HepG2 (cell line): Measurements from ENCODE around the gene OR52N4. TPM values are rescaled to one million over a fixed set of nuclear protein-coding genes. Genes with fewer than 3 reads are reported as not detected.
"Not testable (repeated sequence)": the region's sequence is repeated elsewhere in the genome, so short reads cannot be mapped to it uniquely, and the experiment has no call there.

Experiments
- ATAC-seq: fragments of 200-7000 bp; cut with Tn5 transposase; 3 replicates; pipeline ENCODE4 v1.9.1; 2020; ENCODE audit warnings: mild to moderate bottlenecking, moderate library complexity
- BruUV-seq: library from RNA; stranded (reverse); fragments of 400-500 nt; replicated peaks from 2 replicates; lab custom pipeline; 2021; lab: Mats Ljungman, UMichigan
- CTCF ChIA-PET: fragments of 300-600 bp; formaldehyde crosslinking; extraction: SDS; loops from one replicate; lab custom pipeline; 2021; ENCODE audit warnings: low total read pairs, inconsistent platforms, low intra/inter-chr PET ratio; lab: Yijun Ruan, JAX
- POLR2A ChIA-PET: fragments of 350-600 bp; sonication (Branson Sonifier 250); formaldehyde crosslinking; loops from one replicate; lab custom pipeline; 2020; ENCODE audit warnings: antibody characterized with exemption, inconsistent platforms; lab: Yijun Ruan, JAX
- DNase-seq: peaks from one replicate; pipeline ENCODE4 v3.0.0-alpha.2; 2015; ENCODE audit warnings: low spot score
- FAIRE-seq: peaks from 3 replicates; lab custom pipeline; 2011; peaks lifted over from hg19 to GRCh38; lab: Jason Lieb, UNC
- H2AFZ ChIP-seq: one replicate; pipeline ENCODE4 v1.6.1; 2011; ENCODE audit warnings: low read length, inconsistent platforms
- H3K27ac ChIP-seq: fragments of 300-600 bp; 3 replicates; pipeline ENCODE4 v1.8.0; 2011; ENCODE audit warnings: mixed run types, mild to moderate bottlenecking, mixed read lengths, low read length, inconsistent platforms; ENCODE audit not compliant: insufficient read depth; ENCODE audit errors: extremely low read length
- H3K27me3 ChIP-seq, 2 experiments: fragments of 200-600 bp in 1 of 2; 2 replicates in 1 of 2; 3 replicates in 1 of 2; pipeline versions ENCODE4 v1.6.0 to v1.8.0; 2011; ENCODE audit warnings: low read length in 2 of 2, mild to moderate bottlenecking in 2 of 2, moderate library complexity in 2 of 2, inconsistent platforms in 1 of 2; ENCODE audit not compliant: insufficient read depth in 2 of 2, control insufficient read depth in 1 of 2
- H3K36me3 ChIP-seq, 2 experiments: fragments of 200-600 bp in 1 of 2; replicated peaks in 1 of 2; 2 replicates in 1 of 2; 3 replicates in 1 of 2; pipeline versions ENCODE4 v1.5.1 to v1.8.0; 2011; ENCODE audit warnings: low read length in 2 of 2, inconsistent platforms in 1 of 2; ENCODE audit not compliant: insufficient read depth in 2 of 2, control insufficient read depth in 1 of 2
- H3K4me1 ChIP-seq: 2 replicates; pipeline ENCODE4 v1.5.1; 2012; ENCODE audit warnings: low read length, inconsistent platforms; ENCODE audit not compliant: insufficient read depth
- H3K4me2 ChIP-seq: 2 replicates; pipeline ENCODE4 v1.6.0; 2011; ENCODE audit warnings: low read depth, low read length, inconsistent platforms
- H3K4me3 ChIP-seq, 3 experiments: fragments of 200-600 bp in 1 of 3; sonication (generic), shearing (Covaris generic) in 1 of 3; replicated peaks in 1 of 3; 2 replicates each; pipeline ENCODE4 v1.5.1; 2011 to 2016; ENCODE audit warnings: low read length in 3 of 3, inconsistent platforms in 2 of 3, low read depth in 2 of 3, mild to moderate bottlenecking in 2 of 3, control low read depth in 1 of 3, mixed read lengths in 1 of 3; ENCODE audit not compliant: insufficient read depth in 1 of 3
- H3K79me2 ChIP-seq: one replicate; pipeline ENCODE4 v1.6.1; 2011; ENCODE audit warnings: low read length, inconsistent platforms; ENCODE audit not compliant: insufficient read depth
- H3K9ac ChIP-seq: 2 replicates; pipeline ENCODE4 v1.6.0; 2011; ENCODE audit warnings: mild to moderate bottlenecking, low read depth, low read length, inconsistent platforms; ENCODE audit not compliant: insufficient read depth
- H3K9me3 ChIP-seq: 2 replicates; pipeline ENCODE4 v1.5.1; 2012; ENCODE audit warnings: mild to moderate bottlenecking, low read length
- H4K20me1 ChIP-seq: 2 replicates; pipeline ENCODE4 v1.6.0; 2011; ENCODE audit warnings: inconsistent platforms, mild to moderate bottlenecking, low read length, moderate library complexity; ENCODE audit not compliant: insufficient read depth
- CBX2 ChIP-seq, 2 experiments: fragments of 200-600 bp in 1 of 2; sonication (generic); formaldehyde crosslinking in 1 of 2; IDR thresholded peaks; 2 replicates each; pipeline versions ENCODE4 v1.7.0 to v1.8.1; 2018 to 2022; ENCODE audit warnings: low read depth in 2 of 2, low read length in 1 of 2, mild to moderate bottlenecking in 1 of 2, missing genetic modification reagents in 1 of 2
- CCDC6 ChIP-seq: sonication (generic); formaldehyde crosslinking; IDR thresholded peaks from 2 replicates; pipeline ENCODE4 v1.8.1; 2022; ENCODE audit warnings: mild to moderate bottlenecking, missing genetic modification reagents, moderate library complexity
- CENPBD1 ChIP-seq: sonication (generic); formaldehyde crosslinking; IDR thresholded peaks from 2 replicates; pipeline ENCODE4 v1.8.0; 2022; ENCODE audit warnings: missing genetic modification reagents, low read depth, mild to moderate bottlenecking, borderline replicate concordance
- HMG20A ChIP-seq: IDR thresholded peaks from 2 replicates; pipeline ENCODE4 v1.6.1; 2016; ENCODE audit warnings: borderline replicate concordance
- PCBP1 ChIP-seq: fragments of 200-400 bp; formaldehyde crosslinking; IDR thresholded peaks from 2 replicates; pipeline ENCODE4 v1.6.1; 2017; ENCODE audit warnings: mild to moderate bottlenecking, low read depth, low read length, borderline replicate concordance
- ZNF235 ChIP-seq: sonication (generic); formaldehyde crosslinking; IDR thresholded peaks from 2 replicates; pipeline ENCODE4 v1.8.1; 2023; ENCODE audit warnings: mild to moderate bottlenecking, missing genetic modification reagents, borderline replicate concordance
- ZNF652 ChIP-seq: IDR thresholded peaks from 2 replicates; pipeline ENCODE4 v1.6.1; 2016; ENCODE audit warnings: low read depth, borderline replicate concordance
- ZNF839 ChIP-seq: sonication (generic); formaldehyde crosslinking; IDR thresholded peaks from 2 replicates; pipeline ENCODE4 v1.4.0; 2020; ENCODE audit warnings: missing genetic modification reagents, mild to moderate bottlenecking, borderline replicate concordance
- WGBS: methylation state at CpG from one replicate; pipeline ENCODE4 v1.1.6; 2017; ENCODE audit warnings: low lambda C conversion rate; 5-methylcytosine and 5-hydroxymethylcytosine counted together
- in situ Hi-C: cut with HindIII; loops from 2 replicates; pipeline ENCODE4 v1.10.0; 2017; ENCODE audit warnings: low pct_unique_long_range_greater_than_20kb; ENCODE audit not compliant: extremely low pct_ligation_motif_present
- intact Hi-C: fragments of 100-400 bp; cut with micrococcal nuclease; formaldehyde crosslinking; loops from one replicate; pipeline ENCODE4 v1.10.0; 2022; ENCODE audit not compliant: unreplicated experiment
- polyA plus RNA-seq, 8 experiments: library from polyadenylated mRNA; depleted of rRNA in 3 of 8; stranded (reverse) in 7 of 8; unstranded in 1 of 8; fragments of >200 nt; fragmentation: Illumina TruSeq in 4 of 8; extraction: Trizol in 4 of 8; gene quantifications; 2 replicates each; pipeline versions ENCODE4 v1.2.1 to v1.2.3, GENCODE V29; 2011 to 2016; ENCODE audit warnings: low read depth in 4 of 8, missing spikeins in 1 of 8, mixed read lengths in 1 of 8; ENCODE audit not compliant: insufficient read depth in 1 of 8
- total RNA-seq, 5 experiments: library from RNA; depleted of rRNA; stranded (reverse); fragments of >200 nt; fragmentation: Illumina TruSeq; extraction: Trizol; gene quantifications; 2 replicates each; pipeline ENCODE4 v1.2.3, GENCODE V29; 2016; ENCODE audit warnings: low read depth in 1 of 5
- TF ChIP-seq, protein P1 (sequence below): IDR thresholded peaks from 2 replicates; pipeline ENCODE4 v1.6.1; 2016

The OR52N4 gene
- total and polyA plus RNA-seq, 2 of the 13 experiments (the other 11 are each of a cell fraction or from before 2014, with no cell fraction given): 0.09 to 0.30 TPM

GRCh38 chr11:5713695-5714094 lies 40.3 kb upstream of the OR52N4 start (continued):
- TF ChIP-seq ZNF839 (CRISPR knock-in tag) (no peak), ZNF652 (CRISPR knock-in tag) (no peak), ZNF235 (CRISPR knock-in tag) (no peak), CBX2 (IDR thresholded peaks at IDR 0.05; ENCODE audit: low read depth, low read length) (no peak), CBX2 (CRISPR knock-in tag; IDR thresholded peaks at IDR 0.05; ENCODE audit: low read depth) (no peak), HMG20A (no peak), PCBP1 (no peak), CCDC6 (CRISPR knock-in tag) (no peak), CENPBD1 (CRISPR knock-in tag) (no peak)
- TF ChIP-seq, protein P1, sequence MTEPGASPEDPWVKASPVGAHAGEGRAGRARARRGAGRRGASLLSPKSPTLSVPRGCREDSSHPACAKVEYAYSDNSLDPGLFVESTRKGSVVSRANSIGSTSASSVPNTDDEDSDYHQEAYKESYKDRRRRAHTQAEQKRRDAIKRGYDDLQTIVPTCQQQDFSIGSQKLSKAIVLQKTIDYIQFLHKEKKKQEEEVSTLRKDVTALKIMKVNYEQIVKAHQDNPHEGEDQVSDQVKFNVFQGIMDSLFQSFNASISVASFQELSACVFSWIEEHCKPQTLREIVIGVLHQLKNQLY: no peak
- TF ChIP-seq, all 625 proteins: peak for 0

- H3K9me3 ChIP-seq, POLR2A ChIA-PET, H3K36me3 ChIP-seq, intact Hi-C loops, H3K27ac ChIP-seq, ATAC-seq, H3K4me3 ChIP-seq, H3K27me3 ChIP-seq, H3K4me1 ChIP-seq, BruUV-seq, H4K20me1 ChIP-seq, H3K79me2 ChIP-seq, in situ Hi-C loops, H3K4me2 ChIP-seq, H2AFZ ChIP-seq, H3K9ac ChIP-seq, CTCF ChIA-PET, FAIRE-seq, DNase-seq: not testable (repeated sequence)
- WGBS: 0% methylated on average over 1 of the region's 1 CpG
These were observed 37.5 kb upstream of the OR52N4 start for GRCh38 chr11:5716518-5716917.
